ENCODE data around the gene TESPA1. TPM values are rescaled to one million over a fixed set of nuclear protein-coding genes. Genes with fewer than 3 reads are reported as not detected.

Gene TESPA1
- total RNA-seq, 6 experiments from 2014 or later: not detected

GRCh38 chr12:55017416-55017925, 32.9 kb upstream of the TESPA1 start:
- no peaks in the 10 kb centered on the region for H3K36me3 Mint-ChIP-seq (ENCODE audit: low read depth)
- peaks cover 4% of the 10 kb centered on the region; the same call in 1 of the 2 replicates for H3K27me3 Mint-ChIP-seq (ENCODE audit: insufficient read depth)
- 0 out of 2 replicates have a peak, but pooled peaks cover 6% of the 10 kb centered on the region for H3K4me1 Mint-ChIP-seq (ENCODE audit: low read depth)
- no peak overlapping the region for H3K27ac Mint-ChIP-seq
- DNase-seq: no peak
- peaks cover 4% of the 10 kb centered on the region; the same call in 1 of the 2 replicates for H3K9me3 Mint-ChIP-seq
- TF ChIP-seq, protein P1, sequence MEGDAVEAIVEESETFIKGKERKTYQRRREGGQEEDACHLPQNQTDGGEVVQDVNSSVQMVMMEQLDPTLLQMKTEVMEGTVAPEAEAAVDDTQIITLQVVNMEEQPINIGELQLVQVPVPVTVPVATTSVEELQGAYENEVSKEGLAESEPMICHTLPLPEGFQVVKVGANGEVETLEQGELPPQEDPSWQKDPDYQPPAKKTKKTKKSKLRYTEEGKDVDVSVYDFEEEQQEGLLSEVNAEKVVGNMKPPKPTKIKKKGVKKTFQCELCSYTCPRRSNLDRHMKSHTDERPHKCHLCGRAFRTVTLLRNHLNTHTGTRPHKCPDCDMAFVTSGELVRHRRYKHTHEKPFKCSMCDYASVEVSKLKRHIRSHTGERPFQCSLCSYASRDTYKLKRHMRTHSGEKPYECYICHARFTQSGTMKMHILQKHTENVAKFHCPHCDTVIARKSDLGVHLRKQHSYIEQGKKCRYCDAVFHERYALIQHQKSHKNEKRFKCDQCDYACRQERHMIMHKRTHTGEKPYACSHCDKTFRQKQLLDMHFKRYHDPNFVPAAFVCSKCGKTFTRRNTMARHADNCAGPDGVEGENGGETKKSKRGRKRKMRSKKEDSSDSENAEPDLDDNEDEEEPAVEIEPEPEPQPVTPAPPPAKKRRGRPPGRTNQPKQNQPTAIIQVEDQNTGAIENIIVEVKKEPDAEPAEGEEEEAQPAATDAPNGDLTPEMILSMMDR (IDR thresholded peaks at IDR 0.05): no peak
- H3K4me3 Mint-ChIP-seq: no peak overlapping the region

DNA sequence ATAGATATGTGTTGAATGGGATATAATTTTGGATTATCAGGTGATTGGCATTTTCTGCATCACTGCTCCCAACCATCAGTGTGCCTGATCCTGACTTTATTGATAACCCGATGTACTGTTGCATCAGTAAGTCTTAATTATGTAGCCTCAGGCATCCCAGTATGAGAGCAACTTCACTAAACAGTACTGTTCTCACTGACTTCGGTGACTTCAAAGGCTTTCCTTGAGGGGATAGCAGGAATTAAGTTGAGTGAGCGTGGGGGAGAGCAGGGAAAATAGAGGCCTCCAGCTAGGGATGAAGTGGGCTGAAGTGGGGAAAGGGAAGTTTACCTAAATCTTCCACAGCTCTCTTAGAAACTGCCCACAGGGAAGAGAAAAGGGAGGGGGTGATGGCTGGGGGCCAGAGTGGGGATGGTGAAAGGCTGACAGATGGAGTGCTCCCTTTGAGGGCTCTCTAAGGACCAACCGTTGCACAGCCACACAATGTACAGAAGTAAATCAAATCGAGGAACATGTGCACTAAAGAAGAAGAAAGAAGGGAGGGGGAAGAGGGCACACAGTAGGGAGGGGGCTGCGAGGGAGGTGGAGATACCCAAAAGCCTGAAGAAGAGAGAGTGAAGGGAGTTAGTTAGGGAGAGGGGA, 24.5 kb upstream of the TESPA1 start:
- Mint-ChIP-seq H3K4me1 (ENCODE audit: low read depth) (no peaks in the 10 kb centered on the region), H3K27ac (no peak overlapping the region), H3K27me3 (ENCODE audit: insufficient read depth) (peaks cover 4% of the 10 kb centered on the region)

GRCh38 chr12:55002355-55002754, 17.8 kb upstream of the TESPA1 start:
- no peak overlapping the region for H3K4me3 Mint-ChIP-seq
- no peaks in the 10 kb centered on the region for H3K36me3 Mint-ChIP-seq (ENCODE audit: low read depth)
- H3K4me1 Mint-ChIP-seq (ENCODE audit: low read depth): no peaks in the 10 kb centered on the region
- no peaks in the 10 kb centered on the region for H3K9me3 Mint-ChIP-seq
- no peak overlapping the region for H3K27ac Mint-ChIP-seq
- DNase-seq: no peak
- peaks cover 14% of the 10 kb centered on the region for H3K27me3 Mint-ChIP-seq (ENCODE audit: insufficient read depth)
- TF ChIP-seq, protein P1 (IDR thresholded peaks at IDR 0.05): no peak

More for the DNA sequence above, 24.5 kb upstream of the TESPA1 start:
- DNase-seq: no peak
- peaks cover 6% of the 10 kb centered on the region; the same call in 1 of the 2 replicates for H3K9me3 Mint-ChIP-seq
- TF ChIP-seq, protein P1 (IDR thresholded peaks at IDR 0.05): no peak
- H3K4me3 Mint-ChIP-seq: no peak overlapping the region
- no peaks in the 10 kb centered on the region for H3K36me3 Mint-ChIP-seq (ENCODE audit: low read depth)

DNA sequence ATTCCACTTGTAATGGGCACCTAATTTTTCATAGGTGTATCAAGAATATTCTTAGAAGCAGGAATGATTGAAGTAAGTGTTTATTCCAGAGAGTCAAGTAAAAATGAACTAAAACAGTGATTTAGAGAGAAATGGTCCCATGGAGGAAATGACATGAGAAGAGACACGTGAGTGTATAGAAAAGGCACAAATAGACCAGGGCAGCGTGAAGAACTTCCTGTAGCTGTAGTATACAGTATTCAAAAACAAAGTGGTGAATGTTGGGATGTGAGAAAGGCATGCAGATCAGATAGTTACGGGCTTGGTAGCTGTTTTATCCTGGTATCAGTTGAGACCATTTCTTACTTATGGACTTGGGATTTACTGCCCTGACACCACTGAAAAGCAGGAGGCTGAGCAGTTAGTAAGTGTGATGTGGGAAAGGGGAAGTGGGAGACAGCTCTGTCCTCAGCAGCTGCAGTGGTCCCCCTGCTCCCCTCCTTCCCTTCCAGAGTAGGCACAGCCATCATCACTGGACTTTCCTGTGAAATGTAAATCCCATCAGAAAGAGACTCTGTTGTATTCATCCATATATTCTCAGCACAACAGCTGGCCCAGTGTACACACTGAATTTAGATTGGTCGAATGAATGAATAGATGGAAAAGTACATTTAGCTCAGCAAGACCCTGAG, 16.8 kb upstream of the TESPA1 start:
- TF ChIP-seq, protein P1 (IDR thresholded peaks at IDR 0.05): no peak

DNA sequence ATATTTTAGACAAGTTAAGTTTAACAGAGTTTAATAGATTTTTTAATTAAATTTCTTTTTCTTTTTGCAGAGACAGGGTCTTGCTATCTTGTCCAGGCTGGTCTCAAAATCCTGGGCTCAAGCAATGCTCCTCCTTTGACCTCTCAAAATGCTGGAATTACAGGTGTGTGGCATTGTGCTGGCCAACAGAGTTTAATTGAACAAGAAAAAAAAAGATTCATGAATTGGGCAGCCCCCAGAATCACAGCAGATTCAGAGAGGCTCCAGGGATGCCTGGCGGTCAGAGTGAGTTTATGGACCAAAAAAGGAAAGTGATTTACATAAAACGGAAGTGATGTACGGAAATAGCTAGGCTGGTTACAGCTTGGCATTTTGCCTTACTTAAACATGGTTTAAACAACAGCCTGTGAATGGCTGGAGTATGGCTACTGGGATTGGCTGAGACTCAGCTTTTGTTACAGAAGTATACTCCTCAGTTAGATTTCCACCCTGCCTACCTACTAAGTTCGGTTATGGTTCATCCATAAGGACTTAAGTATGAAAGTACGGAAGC, 14.5 kb upstream of the TESPA1 start:
- no peak overlapping the region for H3K4me3 Mint-ChIP-seq
- H3K36me3 Mint-ChIP-seq (ENCODE audit: low read depth): no peaks in the 10 kb centered on the region
- DNase-seq: no peak
- peaks cover 13% of the 10 kb centered on the region for H3K27me3 Mint-ChIP-seq (ENCODE audit: insufficient read depth)
- H3K4me1 Mint-ChIP-seq (ENCODE audit: low read depth): no peaks in the 10 kb centered on the region
- TF ChIP-seq, protein P1 (IDR thresholded peaks at IDR 0.05): no peak
- H3K9me3 Mint-ChIP-seq: no peaks in the 10 kb centered on the region
- H3K27ac Mint-ChIP-seq: no peak overlapping the region

More for the DNA sequence above, 16.8 kb upstream of the TESPA1 start:
- H3K9me3 Mint-ChIP-seq: no peaks in the 10 kb centered on the region
- H3K27me3 Mint-ChIP-seq (ENCODE audit: insufficient read depth): peaks cover 14% of the 10 kb centered on the region
- no peaks in the 10 kb centered on the region for H3K4me1 Mint-ChIP-seq (ENCODE audit: low read depth)
- no peak overlapping the region for H3K27ac Mint-ChIP-seq
- no peaks in the 10 kb centered on the region for H3K36me3 Mint-ChIP-seq (ENCODE audit: low read depth)
- H3K4me3 Mint-ChIP-seq: no peak overlapping the region
- no peak for DNase-seq

Measured in HFFc6 (cell line).